ENCODE measurements around the gene PRKCA. TPM values are rescaled to one million over a fixed set of nuclear protein-coding genes. Genes with fewer than 3 reads are reported as not detected.

The PRKCA gene
- total RNA-seq, 4 donors from 2014 or later = 26.0 to 89.0 (median 32.8) TPM

GRCh38 chr17:66755101-66755943 lies 452.9 kb downstream of the PRKCA start:
- 40 to 91% methylated on average over 1 to 5 of the region's 18 CpGs for WGBS, 2 donors (ENCODE audit: low coverage in 1 of 2)
- H3K27me3 ChIP-seq = no peaks in the 10 kb centered on the region
- no peak overlapping the region for H3K4me3 ChIP-seq
- no peaks in the 10 kb centered on the region for H3K9me3 ChIP-seq
- no peaks in the 10 kb centered on the region for H3K4me1 ChIP-seq
- TF ChIP-seq POLR2AphosphoS5 (IDR thresholded peaks at IDR 0.05) (no peak), CTCF (IDR thresholded peaks at IDR 0.05) (no peak), POLR2A (IDR thresholded peaks at IDR 0.05) (no peak), EP300 (IDR thresholded peaks at IDR 0.05) (no peak)
- H3K27ac ChIP-seq = no peak overlapping the region
- no peak for ATAC-seq
- peaks cover 0 to 38% of the 10 kb centered on the region in 2 donors for H3K36me3 ChIP-seq

GRCh38 chr17:66755944-66756290 lies 453.5 kb downstream of the PRKCA start:
- Histone ChIP-seq H3K27me3 (no peaks in the 10 kb centered on the region), H3K36me3 (peaks cover 0 to 33% of the 10 kb centered on the region in 2 donors), H3K4me3 (no peak overlapping the region), H3K27ac (no peak overlapping the region), H3K9me3 (no peaks in the 10 kb centered on the region), H3K4me1 (no peaks in the 10 kb centered on the region)
- 86% methylated on average over 10 of the region's 10 CpGs; no CpG with 5 or more reads in 1 of the 2 donors for WGBS, 2 donors (ENCODE audit: low coverage in 1 of 2)
- ATAC-seq = no peak
- TF ChIP-seq CTCF (IDR thresholded peaks at IDR 0.05) (no peak), EP300 (IDR thresholded peaks at IDR 0.05) (no peak), POLR2AphosphoS5 (IDR thresholded peaks at IDR 0.05) (no peak), POLR2A (IDR thresholded peaks at IDR 0.05) (no peak)

- no peaks in the 10 kb centered on the region for H3K4me1 ChIP-seq
- H3K9me3 ChIP-seq = no peaks in the 10 kb centered on the region
- no peak for TF ChIP-seq CTCF (IDR thresholded peaks at IDR 0.05)
- TF ChIP-seq POLR2A (IDR thresholded peaks at IDR 0.05) = no peak
- no peak for TF ChIP-seq EP300 (IDR thresholded peaks at IDR 0.05)
- TF ChIP-seq POLR2AphosphoS5 (IDR thresholded peaks at IDR 0.05) = no peak
- WGBS, 2 donors (ENCODE audit: low coverage in 1 of 2) = 96 to 100% methylated on average over 2 to 3 of the region's 3 CpGs
- no peak for ATAC-seq
- no peak overlapping the region for H3K4me3 ChIP-seq
- peaks cover 0 to 4% of the 10 kb centered on the region in 2 donors for H3K36me3 ChIP-seq
- H3K27ac ChIP-seq = no peak overlapping the region
- no peaks in the 10 kb centered on the region for H3K27me3 ChIP-seq
Observed at GRCh38 chr17:66760324-66760723, 457.9 kb downstream of the PRKCA start.

GRCh38 chr17:66762276-66762675 lies 459.9 kb downstream of the PRKCA start:
- Histone ChIP-seq H3K27me3 (no peaks in the 10 kb centered on the region), H3K36me3 (peaks cover 0 to 2% of the 10 kb centered on the region in 2 donors), H3K9me3 (no peaks in the 10 kb centered on the region), H3K4me3 (no peak overlapping the region), H3K27ac (no peak overlapping the region), H3K4me1 (no peaks in the 10 kb centered on the region)
- WGBS, 2 donors (ENCODE audit: low coverage in 1 of 2) = 90 to 100% methylated on average over 2 to 6 of the region's 6 CpGs
- TF ChIP-seq CTCF (IDR thresholded peaks at IDR 0.05) (no peak), POLR2A (IDR thresholded peaks at IDR 0.05) (no peak), EP300 (IDR thresholded peaks at IDR 0.05) (no peak), POLR2AphosphoS5 (IDR thresholded peaks at IDR 0.05) (no peak)
- no peak for ATAC-seq

- 25 to 63% methylated on average over 1 of the region's 2 CpGs for WGBS, 2 donors (ENCODE audit: low coverage in 1 of 2)
Observed at GRCh38 chr17:66763056-66763455, 460.6 kb downstream of the PRKCA start.

More at GRCh38 chr17:66763056-66763455, 460.6 kb downstream of the PRKCA start:
- TF ChIP-seq POLR2AphosphoS5 (IDR thresholded peaks at IDR 0.05) (no peak), POLR2A (IDR thresholded peaks at IDR 0.05) (no peak), EP300 (IDR thresholded peaks at IDR 0.05) (no peak), CTCF (IDR thresholded peaks at IDR 0.05) (no peak)
- ATAC-seq = no peak
- no peak overlapping the region for H3K27ac ChIP-seq
- H3K36me3 ChIP-seq = peaks cover 0 to 5% of the 10 kb centered on the region in 2 donors
- H3K27me3 ChIP-seq = no peaks in the 10 kb centered on the region
- H3K4me3 ChIP-seq = no peak overlapping the region
- no peaks in the 10 kb centered on the region for H3K4me1 ChIP-seq
- H3K9me3 ChIP-seq = no peaks in the 10 kb centered on the region

Data from gastroesophageal sphincter (tissue), 4 donors.